ENCODE measurements around the gene SEMA3A. TPM values are rescaled to one million over a fixed set of nuclear protein-coding genes. Genes with fewer than 3 reads are reported as not detected.

SEMA3A gene
- total and polyA plus RNA-seq, 2 of the 4 experiments (the other 2 are of a cell fraction), result 31.2 to 213 TPM

GRCh38 chr7:83937930-83938329 lies 256.7 kb downstream of the SEMA3A start:
- ATAC-seq (ENCODE audit: low read depth), result no peak
- POLR2A ChIA-PET (ENCODE audit: unreplicated experiment), result no interaction called here

More at GRCh38 chr7:83937930-83938329, 256.7 kb downstream of the SEMA3A start:
- H3K14ac ChIP-seq (replicated peaks; ENCODE audit: low read depth, low read length), result no peak overlapping the region
- H3K9me1 ChIP-seq (ENCODE audit: insufficient read depth, low read length), result no peaks in the 10 kb centered on the region
- no peak overlapping the region for H2AK9ac ChIP-seq (replicated peaks; ENCODE audit: low read depth, low read length, poor library complexity)
- intact Hi-C loops (cut with micrococcal nuclease) (loop anchor here (2.0 to 10.0 kb wide), 5 partner anchors 39 to 1913 kb away; partner anchors contain the start of gene SEMA3A), dilution Hi-C loops (cut with HindIII; ENCODE audit: low sequenced_read_pairs, unreplicated experiment) (no loop called here), in situ Hi-C loops (cut with MboI; ENCODE audit: low sequenced_read_pairs) (loop anchor here (10.0 kb wide), 1 partner anchor 1247 kb away; the partner anchor contains the start of gene SEMA3D)
- BruUV-seq (replicated peaks), result no TSS peak
- no peaks in the 10 kb centered on the region for H3K36me3 ChIP-seq (ENCODE audit: control insufficient read depth, insufficient read depth, low read length)
- peak overlapping the region; percentile 24; the same call in 1 of the 2 replicates for H3K4ac ChIP-seq (ENCODE audit: low read depth, low read length)
- H2BK15ac ChIP-seq (ENCODE audit: low read depth, low read length), result no peak overlapping the region; the same call in 2 of the 3 replicates
- no peak overlapping the region for H3K27ac ChIP-seq (ENCODE audit: insufficient read depth, low read length)
- no peak for TF ChIP-seq RFX5 (IDR thresholded peaks at IDR 0.05; ENCODE audit: low read depth, low read length)
- no peak for TF ChIP-seq POLR2A (IDR thresholded peaks at IDR 0.05; ENCODE audit: low read depth, low read length)
- TF ChIP-seq MXI1 (IDR thresholded peaks at IDR 0.05; ENCODE audit: borderline replicate concordance, low read depth, low read length), result no peak
- TF ChIP-seq MAZ (IDR thresholded peaks at IDR 0.05; ENCODE audit: borderline replicate concordance, low read depth, low read length), result no peak
- TF ChIP-seq CEBPB (IDR thresholded peaks at IDR 0.05; ENCODE audit: low read depth, low read length), result no peak
- no peak for TF ChIP-seq RCOR1 (IDR thresholded peaks at IDR 0.05; ENCODE audit: insufficient replicate concordance, low read length)
- TF ChIP-seq, protein P1, sequence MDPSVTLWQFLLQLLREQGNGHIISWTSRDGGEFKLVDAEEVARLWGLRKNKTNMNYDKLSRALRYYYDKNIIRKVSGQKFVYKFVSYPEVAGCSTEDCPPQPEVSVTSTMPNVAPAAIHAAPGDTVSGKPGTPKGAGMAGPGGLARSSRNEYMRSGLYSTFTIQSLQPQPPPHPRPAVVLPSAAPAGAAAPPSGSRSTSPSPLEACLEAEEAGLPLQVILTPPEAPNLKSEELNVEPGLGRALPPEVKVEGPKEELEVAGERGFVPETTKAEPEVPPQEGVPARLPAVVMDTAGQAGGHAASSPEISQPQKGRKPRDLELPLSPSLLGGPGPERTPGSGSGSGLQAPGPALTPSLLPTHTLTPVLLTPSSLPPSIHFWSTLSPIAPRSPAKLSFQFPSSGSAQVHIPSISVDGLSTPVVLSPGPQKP (IDR thresholded peaks at IDR 0.05; ENCODE audit: borderline replicate concordance, low read depth, low read length), result no peak
- TF ChIP-seq SMC3 (IDR thresholded peaks at IDR 0.05; ENCODE audit: low read depth, low read length), result no peak
- no peak for TF ChIP-seq CHD1 (IDR thresholded peaks at IDR 0.05; ENCODE audit: low read depth, low read length)
- no peak for TF ChIP-seq RAD21 (IDR thresholded peaks at IDR 0.05; ENCODE audit: low read length)
- TF ChIP-seq BHLHE40 (IDR thresholded peaks at IDR 0.05; ENCODE audit: low read depth, low read length), result no peak
- no peak for TF ChIP-seq FOS (IDR thresholded peaks at IDR 0.05; ENCODE audit: low read depth, low read length)
- no peak overlapping the region for H3K18ac ChIP-seq (ENCODE audit: low read depth, low read length)
- no peak overlapping the region for H3K4me3 ChIP-seq (ENCODE audit: insufficient read depth, low read depth, low read length)
- H3K4me1 ChIP-seq (ENCODE audit: control insufficient read depth, insufficient read depth, low read length), result no peaks in the 10 kb centered on the region
- H2AK5ac ChIP-seq (ENCODE audit: low read depth, low read length), result no peak overlapping the region
- H4K5ac ChIP-seq (ENCODE audit: low read depth, low read length), result no peak overlapping the region
- no peak overlapping the region for H2BK5ac ChIP-seq (ENCODE audit: low read depth, low read length, poor library complexity, severe bottlenecking)
- CTCF ChIA-PET, result interaction anchor here (4.0 kb wide), 1 partner anchor 1087 kb away, joined by 55 read pairs; no protein-coding TSS in a partner anchor
- DNase-seq, result no peak
- no peaks in the 10 kb centered on the region for H3K27me3 ChIP-seq (ENCODE audit: control insufficient read depth, insufficient read depth, low read length)
- H2BK20ac ChIP-seq (ENCODE audit: low read depth, low read length), result no peak overlapping the region
- H3K79me1 ChIP-seq (ENCODE audit: low read depth in 1 of 2, low read length in 2 of 2), result no peaks in the 10 kb centered on the region
- H2AFZ ChIP-seq (replicated peaks; ENCODE audit: low read length, poor library complexity), result no peak overlapping the region
- no peak overlapping the region for H3K56ac ChIP-seq (ENCODE audit: extremely low read depth, insufficient read depth, low read length)
- H3K4me2 ChIP-seq (ENCODE audit: low read depth, low read length), result no peak overlapping the region
- no peak overlapping the region for H3K9ac ChIP-seq (ENCODE audit: low read depth, low read length)
- no peaks in the 10 kb centered on the region for H3K9me3 ChIP-seq (ENCODE audit: control insufficient read depth, insufficient read depth, low read length)
- WGBS, 2 experiments (ENCODE audit: extremely low coverage in 2 of 2, insufficient read length in 1 of 2), result 100% methylated on average over 2 of the region's 8 CpGs; no CpG with 5 or more reads in 1 of the 2 experiments
- H2BK120ac ChIP-seq (ENCODE audit: low read depth, low read length), result no peak overlapping the region
- no peak overlapping the region for H3K23ac ChIP-seq (ENCODE audit: low read depth, low read length)
- H4K20me1 ChIP-seq (ENCODE audit: insufficient read depth, low read length), result no peaks in the 10 kb centered on the region
- H4K8ac ChIP-seq (ENCODE audit: low read depth in 2 of 2, low read length in 2 of 2), result no peak overlapping the region
- no peak overlapping the region for H4K91ac ChIP-seq (ENCODE audit: insufficient read depth, low read depth, low read length)
